B cell (primary cell): ENCODE measurements around the gene COTL1.

Source experiments
- EZH2 ChIP-seq: IDR thresholded peaks from 2 replicates; pipeline ENCODE4 v1.6.1; 2012; ENCODE audit warnings: borderline replicate concordance, low read depth, mild to moderate bottlenecking, moderate library complexity, low read length; ENCODE audit not compliant: insufficient read depth, poor library complexity, severe bottlenecking
- TF ChIP-seq, protein P1 (sequence below): fragments of 200-600 bp; IDR thresholded peaks from one replicate; pipeline ENCODE4 v1.8.0; 2022; ENCODE audit warnings: antibody characterized with exemption, mild to moderate bottlenecking

GRCh38 chr16:84658690-84659089 is 40.8 kb upstream of the COTL1 start:
- TF ChIP-seq, protein P1, sequence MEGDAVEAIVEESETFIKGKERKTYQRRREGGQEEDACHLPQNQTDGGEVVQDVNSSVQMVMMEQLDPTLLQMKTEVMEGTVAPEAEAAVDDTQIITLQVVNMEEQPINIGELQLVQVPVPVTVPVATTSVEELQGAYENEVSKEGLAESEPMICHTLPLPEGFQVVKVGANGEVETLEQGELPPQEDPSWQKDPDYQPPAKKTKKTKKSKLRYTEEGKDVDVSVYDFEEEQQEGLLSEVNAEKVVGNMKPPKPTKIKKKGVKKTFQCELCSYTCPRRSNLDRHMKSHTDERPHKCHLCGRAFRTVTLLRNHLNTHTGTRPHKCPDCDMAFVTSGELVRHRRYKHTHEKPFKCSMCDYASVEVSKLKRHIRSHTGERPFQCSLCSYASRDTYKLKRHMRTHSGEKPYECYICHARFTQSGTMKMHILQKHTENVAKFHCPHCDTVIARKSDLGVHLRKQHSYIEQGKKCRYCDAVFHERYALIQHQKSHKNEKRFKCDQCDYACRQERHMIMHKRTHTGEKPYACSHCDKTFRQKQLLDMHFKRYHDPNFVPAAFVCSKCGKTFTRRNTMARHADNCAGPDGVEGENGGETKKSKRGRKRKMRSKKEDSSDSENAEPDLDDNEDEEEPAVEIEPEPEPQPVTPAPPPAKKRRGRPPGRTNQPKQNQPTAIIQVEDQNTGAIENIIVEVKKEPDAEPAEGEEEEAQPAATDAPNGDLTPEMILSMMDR = no peak
- TF ChIP-seq EZH2 = no peak
